Measurements from ENCODE around the gene NDUFB11. TPM values are rescaled to one million over a fixed set of nuclear protein-coding genes. Genes with fewer than 3 reads are reported as not detected.

The NDUFB11 gene
- total RNA-seq, 1 donor from 2014 or later: 53.1 TPM

DNA sequence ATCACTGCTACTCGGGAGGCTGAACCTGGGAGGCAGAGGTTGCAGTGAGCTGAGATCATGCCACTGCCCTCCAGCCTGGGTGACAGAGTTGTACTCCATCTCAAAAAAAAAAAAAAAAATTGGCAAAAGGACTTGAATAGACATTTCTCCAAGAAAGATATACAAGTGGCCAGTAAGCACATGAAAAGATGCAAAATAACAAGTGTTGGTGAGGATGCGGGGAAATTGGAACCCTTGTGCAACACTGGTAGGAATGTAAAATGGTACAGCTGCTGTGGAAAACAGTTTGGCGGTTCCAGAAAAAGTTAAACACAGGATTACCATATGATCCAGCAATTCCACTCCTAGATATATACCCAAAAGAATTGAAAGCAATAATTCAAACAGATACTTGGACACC is 19.9 kb upstream of the NDUFB11 start:
- Mint-ChIP-seq H3K36me3 (peaks cover 16% of the 10 kb centered on the region), H3K9me3 (peaks cover 20% of the 10 kb centered on the region), H3K27me3 (ENCODE audit: insufficient read depth, low read depth) (peaks cover 2% of the 10 kb centered on the region), H3K27ac (no peak overlapping the region), H3K4me3 (no peak overlapping the region), H3K4me1 (no peaks in the 10 kb centered on the region)
- no peak overlapping the region for H3K9ac ChIP-seq
- TF ChIP-seq EZH2phosphoT487 (IDR thresholded peaks at IDR 0.05): no peak
- TF ChIP-seq CTCF (IDR thresholded peaks at IDR 0.05): no peak
- TF ChIP-seq EZH2 (IDR thresholded peaks at IDR 0.05): no peak
- H3K36me3 ChIP-seq: no peaks in the 10 kb centered on the region
- H3K9me3 ChIP-seq (ENCODE audit: low read depth): peaks cover 6% of the 10 kb centered on the region
- H3K79me2 ChIP-seq (ENCODE audit: low read depth): peaks cover 81% of the 10 kb centered on the region
- no peak overlapping the region for H2AFZ ChIP-seq (replicated peaks)
- H4K20me1 ChIP-seq (ENCODE audit: low read depth): no peaks in the 10 kb centered on the region
- no peak overlapping the region for H3K4me2 ChIP-seq
- no peaks in the 10 kb centered on the region for H3K4me1 ChIP-seq
- no peaks in the 10 kb centered on the region for H3K27me3 ChIP-seq
- H3K4me3 ChIP-seq: no peak overlapping the region
- no peak for DNase-seq (ENCODE audit: low spot score)
- no peaks in the 10 kb centered on the region for H3F3A ChIP-seq (ENCODE audit: low read depth)
- no peak overlapping the region for H3K27ac ChIP-seq

DNA sequence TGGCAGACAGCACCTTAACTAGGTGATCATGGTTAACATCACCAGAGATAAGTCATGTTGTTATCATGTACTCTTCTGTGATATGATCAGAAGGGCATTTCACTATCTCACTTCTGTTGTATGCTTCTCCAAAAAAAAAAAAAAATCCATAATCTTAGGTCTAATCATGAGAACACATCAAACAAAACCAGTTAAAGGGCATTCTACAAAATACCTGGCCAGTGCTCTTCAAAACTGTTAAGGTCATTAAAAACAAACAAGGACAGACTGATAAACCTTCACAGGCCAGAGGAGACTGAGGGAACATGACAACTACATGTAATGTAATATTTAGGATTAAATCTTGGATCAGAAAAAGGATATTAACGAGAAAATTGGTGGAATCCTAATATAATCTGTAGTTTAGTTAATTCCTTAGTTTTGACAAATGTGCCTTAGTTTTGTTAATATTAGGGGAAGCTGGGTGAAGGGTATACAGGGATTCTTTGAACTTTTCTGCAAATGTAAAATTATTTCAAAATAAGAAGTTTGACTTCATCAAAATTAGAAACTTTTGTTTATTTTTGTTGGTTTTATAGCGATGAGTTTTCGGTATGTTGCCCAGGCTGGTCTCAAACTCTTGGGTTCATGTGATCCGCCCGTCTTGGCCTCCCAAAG is 18.6 kb upstream of the NDUFB11 start:
- no peak overlapping the region for H3K27ac ChIP-seq
- H3K9me3 ChIP-seq (ENCODE audit: low read depth): peaks cover 8% of the 10 kb centered on the region
- Mint-ChIP-seq H3K4me3 (no peak overlapping the region), H3K9me3 (peaks cover 14% of the 10 kb centered on the region), H3K36me3 (peaks cover 18% of the 10 kb centered on the region), H3K27ac (no peak overlapping the region), H3K4me1 (no peaks in the 10 kb centered on the region), H3K27me3 (ENCODE audit: insufficient read depth, low read depth) (peaks cover 3% of the 10 kb centered on the region)
- no peak overlapping the region for H3K4me3 ChIP-seq
- H2AFZ ChIP-seq (replicated peaks): no peak overlapping the region
- no peaks in the 10 kb centered on the region for H4K20me1 ChIP-seq (ENCODE audit: low read depth)
- H3K36me3 ChIP-seq: no peaks in the 10 kb centered on the region
- H3K9ac ChIP-seq: no peak overlapping the region
- no peak for DNase-seq (ENCODE audit: low spot score)
- peaks cover 95% of the 10 kb centered on the region for H3K79me2 ChIP-seq (ENCODE audit: low read depth)
- no peak for TF ChIP-seq EZH2 (IDR thresholded peaks at IDR 0.05)
- TF ChIP-seq CTCF (IDR thresholded peaks at IDR 0.05): no peak
- no peak for TF ChIP-seq EZH2phosphoT487 (IDR thresholded peaks at IDR 0.05)
- no peaks in the 10 kb centered on the region for H3K27me3 ChIP-seq
- H3K4me1 ChIP-seq: no peaks in the 10 kb centered on the region
- no peaks in the 10 kb centered on the region for H3F3A ChIP-seq (ENCODE audit: low read depth)
- no peak overlapping the region for H3K4me2 ChIP-seq

DNA sequence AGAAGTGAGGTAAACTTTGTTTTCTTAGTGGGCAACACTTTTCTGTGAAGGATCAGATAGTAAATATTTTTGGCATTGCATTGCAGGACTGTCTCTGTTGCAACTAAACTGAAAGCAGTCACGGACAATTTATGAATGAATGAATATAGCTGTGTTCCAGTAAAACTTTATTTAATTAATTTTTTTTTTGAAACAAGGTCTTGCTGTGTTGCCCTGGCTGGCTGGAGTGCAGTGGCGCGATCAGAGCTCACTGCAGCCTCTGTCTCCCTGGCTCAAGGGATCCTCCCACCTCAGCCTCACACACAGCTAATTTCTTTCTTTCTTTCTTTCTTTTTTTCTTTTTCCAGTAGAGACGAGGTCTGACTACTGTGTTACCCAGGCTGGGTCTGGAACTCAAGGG is 16.3 kb upstream of the NDUFB11 start:
- no peak for DNase-seq (ENCODE audit: low spot score)
- H3K36me3 Mint-ChIP-seq: peaks cover 36% of the 10 kb centered on the region
- Histone ChIP-seq H3K9me3 (ENCODE audit: low read depth) (peaks cover 9% of the 10 kb centered on the region), H2AFZ (replicated peaks) (no peak overlapping the region), H3K79me2 (ENCODE audit: low read depth) (peaks cover 97% of the 10 kb centered on the region), H3K27ac (no peak overlapping the region), H3K36me3 (no peaks in the 10 kb centered on the region), H3K9ac (no peak overlapping the region), H3K4me3 (no peak overlapping the region), H3F3A (ENCODE audit: low read depth) (no peaks in the 10 kb centered on the region), H4K20me1 (ENCODE audit: low read depth) (peaks cover 2% of the 10 kb centered on the region), H3K4me2 (no peak overlapping the region), H3K4me1 (no peaks in the 10 kb centered on the region), H3K27me3 (no peaks in the 10 kb centered on the region)
- H3K9me3 Mint-ChIP-seq: peaks cover 31% of the 10 kb centered on the region
- TF ChIP-seq EZH2 (IDR thresholded peaks at IDR 0.05): no peak
- no peak for TF ChIP-seq EZH2phosphoT487 (IDR thresholded peaks at IDR 0.05)
- no peak for TF ChIP-seq CTCF (IDR thresholded peaks at IDR 0.05)
- peaks cover 8% of the 10 kb centered on the region for H3K27me3 Mint-ChIP-seq (ENCODE audit: insufficient read depth, low read depth)
- no peak overlapping the region for H3K27ac Mint-ChIP-seq
- no peaks in the 10 kb centered on the region for H3K4me1 Mint-ChIP-seq
- no peak overlapping the region for H3K4me3 Mint-ChIP-seq
